ENCODE results near the gene NAGLU. TPM values are rescaled to one million over a fixed set of nuclear protein-coding genes. Genes with fewer than 3 reads are reported as not detected.
A peak's percentile ranks its signal among the peaks of the same experiment; 100 is the strongest.

Gene NAGLU
- total and polyA plus RNA-seq, 11 donors, result 8.4 to 22.0 (median 12.5) TPM

GRCh38 chr17:42521666-42522262 lies 14.3 kb upstream of the NAGLU start:
- intact Hi-C loops (cut with DNase I), result loop anchor here in 4 of 10 donors (2.0 to 10.0 kb wide), 4 partner anchors 97 to 209 kb away; partner anchors contain the start of gene CAVIN1 (in 4 of the 4)
- Histone ChIP-seq H3K4me1 (peaks cover 23 to 91% (median 77%) of the 10 kb centered on the region in 12 donors), H3K27ac (peak overlapping the region; percentile 84 to 97 (median 92)), H3K9me3 (no peaks in the 10 kb centered on the region), H3K36me3 (peaks cover 0 to 30% (median 2%) of the 10 kb centered on the region in 9 donors), H3K27me3 (no peaks in the 10 kb centered on the region), H3K4me3 (no peak overlapping the region)
- no peak for ATAC-seq
- 48 to 66% (median 56%) methylated on average over 7 to 11 of the region's 11 CpGs for WGBS, 4 donors
- DNase-seq, result no peak
- TF ChIP-seq CTCF (IDR thresholded peaks at IDR 0.05) (no peak), POLR2A (IDR thresholded peaks at IDR 0.05) (no peak)

- Histone ChIP-seq H3K4me3 (no peak overlapping the region), H3K27me3 (no peaks in the 10 kb centered on the region), H3K36me3 (peaks cover 0 to 30% (median 0%) of the 10 kb centered on the region in 9 donors), H3K9me3 (no peaks in the 10 kb centered on the region), H3K4me1 (peaks cover 19 to 90% (median 77%) of the 10 kb centered on the region in 12 donors), H3K27ac (peak overlapping the region in 11 of 12 donors; percentile 84 to 97 (median 91))
- no peak for ATAC-seq
- DNase-seq, result no peak
- WGBS, 4 donors, result 63 to 81% (median 71%) methylated on average over 6 to 9 of the region's 9 CpGs
- intact Hi-C loops (cut with DNase I), result loop anchor here in 4 of 10 donors (2.0 to 10.0 kb wide), 4 partner anchors 98 to 210 kb away; partner anchors contain the start of gene CAVIN1 (in 4 of the 4)
- TF ChIP-seq CTCF (IDR thresholded peaks at IDR 0.05), result no peak
- no peak for TF ChIP-seq POLR2A (IDR thresholded peaks at IDR 0.05)
Measured at GRCh38 chr17:42522263-42522790, 13.7 kb upstream of the NAGLU start.

DNA sequence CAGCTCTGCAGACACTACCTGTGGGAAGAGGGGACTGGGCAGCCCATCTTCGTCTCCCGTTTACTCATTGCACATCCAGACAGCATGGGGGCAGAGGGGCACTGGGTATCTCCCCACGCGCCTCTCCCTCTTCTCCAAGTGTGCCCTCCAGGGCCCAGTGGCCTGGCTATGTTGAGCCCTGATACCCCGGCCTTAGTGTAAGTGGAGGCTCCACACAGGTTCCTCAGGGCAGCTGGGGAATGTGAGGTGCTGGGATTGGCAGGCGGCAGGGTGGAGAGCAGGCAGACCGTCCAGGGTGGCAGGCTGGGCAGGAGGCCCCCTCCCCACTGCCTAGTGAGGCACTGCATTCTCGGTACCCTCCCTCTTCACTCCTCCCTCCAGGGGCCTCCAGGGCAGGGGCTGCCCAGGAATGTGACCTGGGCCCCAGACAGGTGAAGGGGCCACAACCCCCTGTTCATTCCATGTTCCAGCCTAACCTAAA lies 13.2 kb upstream of the NAGLU start:
- intact Hi-C loops (cut with DNase I), result loop anchor here in 4 of 10 donors (2.0 to 10.0 kb wide), 4 partner anchors 98 to 211 kb away; partner anchors contain the start of gene CAVIN1 (in 4 of the 4)

More for the DNA sequence above, 13.2 kb upstream of the NAGLU start:
- H3K36me3 ChIP-seq, result peaks cover 0 to 30% (median 0%) of the 10 kb centered on the region in 9 donors
- ATAC-seq, result no peak
- TF ChIP-seq POLR2A (IDR thresholded peaks at IDR 0.05) (no peak), CTCF (IDR thresholded peaks at IDR 0.05) (no peak)
- 85 to 93% (median 91%) methylated on average over 6 to 8 of the region's 8 CpGs for WGBS, 4 donors
- H3K27ac ChIP-seq, result peak overlapping the region in 11 of 12 donors; percentile 84 to 97 (median 91)
- no peaks in the 10 kb centered on the region for H3K27me3 ChIP-seq
- H3K4me1 ChIP-seq, result peaks cover 16 to 85% (median 72%) of the 10 kb centered on the region in 12 donors
- H3K9me3 ChIP-seq, result no peaks in the 10 kb centered on the region
- no peak for DNase-seq
- no peak overlapping the region for H3K4me3 ChIP-seq

Data from heart left ventricle (tissue), 16 donors.